ENCODE results near the gene HNRNPH1. TPM values are rescaled to one million over a fixed set of nuclear protein-coding genes. Genes with fewer than 3 reads are reported as not detected.
A peak's percentile ranks its signal among the peaks of the same experiment; 100 is the strongest.

Gene HNRNPH1
- polyA plus RNA-seq, 1 donor: 1,181 TPM

DNA sequence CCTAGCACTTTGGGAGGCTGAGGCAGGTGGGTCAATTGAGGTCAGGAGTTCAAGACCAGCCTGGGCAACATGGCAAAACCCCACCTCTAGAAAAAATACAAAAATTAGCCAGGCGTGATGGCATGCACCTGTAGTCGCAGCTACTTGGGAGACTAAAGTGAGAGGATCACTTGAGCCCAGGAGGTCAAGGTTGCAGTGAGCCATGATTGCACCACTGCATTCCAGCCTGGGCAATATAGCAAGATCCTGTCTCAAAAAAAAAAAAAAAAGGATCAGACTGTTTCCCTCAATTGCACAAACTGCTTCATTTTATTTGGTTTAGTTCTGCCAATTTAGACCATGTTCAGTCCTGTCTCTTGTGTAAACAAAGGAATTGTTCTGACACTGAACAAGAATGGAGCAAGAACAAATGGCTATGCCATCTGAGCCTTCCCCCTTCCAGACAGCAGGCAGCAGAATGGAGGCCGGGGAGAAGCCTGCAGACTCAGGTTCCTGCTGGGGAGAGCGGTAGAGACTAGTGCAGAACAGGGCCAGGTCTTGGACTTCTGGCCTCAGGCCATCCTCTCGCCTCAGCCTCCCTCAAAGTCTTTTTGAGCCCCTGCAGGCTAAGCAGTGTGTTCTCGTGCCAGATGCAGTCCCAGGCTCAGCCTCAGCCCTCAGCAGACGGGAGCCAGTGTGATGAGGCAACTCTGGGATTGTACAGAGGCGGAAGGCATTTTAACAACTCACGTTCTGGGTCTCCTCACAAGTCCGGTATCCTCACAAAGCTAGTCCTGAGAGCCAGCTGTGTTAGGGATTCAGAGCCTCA lies 18.2 kb downstream of the HNRNPH1 start:
- Histone ChIP-seq H3K4me3 (ENCODE audit: low read length) (no peak overlapping the region), H3K27me3 (ENCODE audit: control insufficient read depth, insufficient read depth, low read length) (no peaks in the 10 kb centered on the region), H3K27ac (ENCODE audit: low read length) (no peak overlapping the region), H3K36me3 (ENCODE audit: control insufficient read depth, insufficient read depth, low read length) (peaks cover 77% of the 10 kb centered on the region), H3K4me1 (ENCODE audit: control insufficient read depth, insufficient read depth, low read length) (no peaks in the 10 kb centered on the region), H3K9me3 (ENCODE audit: control insufficient read depth, low read depth, low read length) (no peaks in the 10 kb centered on the region)
- no CpG with 5 or more reads among the region's 10 CpGs for WGBS (ENCODE audit: insufficient coverage, low lambda C conversion rate)
- no peak for DNase-seq

GRCh38 chr5:179603308-179603707 lies 20.2 kb downstream of the HNRNPH1 start:
- H3K27ac ChIP-seq (ENCODE audit: low read length): no peak overlapping the region
- H3K27me3 ChIP-seq (ENCODE audit: control insufficient read depth, insufficient read depth, low read length): no peaks in the 10 kb centered on the region
- H3K9me3 ChIP-seq (ENCODE audit: control insufficient read depth, low read depth, low read length): no peaks in the 10 kb centered on the region
- DNase-seq: no peak
- no CpG with 5 or more reads among the region's 12 CpGs for WGBS (ENCODE audit: insufficient coverage, low lambda C conversion rate)
- H3K4me3 ChIP-seq (ENCODE audit: low read length): no peak overlapping the region
- H3K36me3 ChIP-seq (ENCODE audit: control insufficient read depth, insufficient read depth, low read length): peaks cover 77% of the 10 kb centered on the region
- no peaks in the 10 kb centered on the region for H3K4me1 ChIP-seq (ENCODE audit: control insufficient read depth, insufficient read depth, low read length)

DNA sequence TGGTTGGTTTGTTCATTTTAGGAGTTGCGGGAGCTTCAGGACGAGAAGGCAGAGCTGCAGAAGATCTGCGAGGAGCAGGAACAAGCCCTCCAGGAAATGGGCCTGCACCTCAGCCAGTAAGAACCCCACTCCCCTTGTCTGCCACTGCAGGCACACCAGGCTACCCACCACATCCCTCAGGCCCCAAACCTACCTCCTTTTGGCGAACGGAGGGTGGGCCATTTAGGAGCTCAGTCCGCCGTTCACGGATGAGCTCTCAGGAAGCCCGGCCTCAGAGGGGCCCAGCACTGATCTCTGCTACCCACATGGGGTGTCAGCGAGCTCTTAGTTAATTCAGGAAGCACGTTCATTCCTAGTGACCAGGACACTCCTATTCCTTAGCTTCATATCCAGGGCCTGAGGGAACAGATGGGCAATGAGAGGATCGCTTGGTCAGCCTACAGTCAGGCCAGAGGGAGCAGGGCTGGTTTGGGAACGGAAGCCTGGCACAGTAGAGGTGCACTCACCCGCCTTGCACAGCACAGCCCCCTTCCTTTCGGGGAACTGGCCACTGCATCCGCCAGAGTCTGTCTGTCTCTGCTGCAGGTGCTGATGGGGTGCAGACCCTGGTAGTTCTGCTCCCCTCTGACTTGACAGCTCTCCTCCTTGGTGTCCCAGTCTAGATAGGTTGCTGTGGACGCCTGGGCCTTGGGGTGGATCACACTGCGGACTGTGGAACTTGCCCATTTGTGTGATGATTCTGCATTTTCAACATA lies 21.4 kb downstream of the HNRNPH1 start:
- no peak for DNase-seq
- no peaks in the 10 kb centered on the region for H3K27me3 ChIP-seq (ENCODE audit: control insufficient read depth, insufficient read depth, low read length)
- H3K36me3 ChIP-seq (ENCODE audit: control insufficient read depth, insufficient read depth, low read length): peaks cover 76% of the 10 kb centered on the region
- H3K9me3 ChIP-seq (ENCODE audit: control insufficient read depth, low read depth, low read length): no peaks in the 10 kb centered on the region
- no peaks in the 10 kb centered on the region for H3K4me1 ChIP-seq (ENCODE audit: control insufficient read depth, insufficient read depth, low read length)
- no peak overlapping the region for H3K27ac ChIP-seq (ENCODE audit: low read length)
- WGBS (ENCODE audit: insufficient coverage, low lambda C conversion rate): no CpG with 5 or more reads among the region's 18 CpGs
- no peak overlapping the region for H3K4me3 ChIP-seq (ENCODE audit: low read length)

DNA sequence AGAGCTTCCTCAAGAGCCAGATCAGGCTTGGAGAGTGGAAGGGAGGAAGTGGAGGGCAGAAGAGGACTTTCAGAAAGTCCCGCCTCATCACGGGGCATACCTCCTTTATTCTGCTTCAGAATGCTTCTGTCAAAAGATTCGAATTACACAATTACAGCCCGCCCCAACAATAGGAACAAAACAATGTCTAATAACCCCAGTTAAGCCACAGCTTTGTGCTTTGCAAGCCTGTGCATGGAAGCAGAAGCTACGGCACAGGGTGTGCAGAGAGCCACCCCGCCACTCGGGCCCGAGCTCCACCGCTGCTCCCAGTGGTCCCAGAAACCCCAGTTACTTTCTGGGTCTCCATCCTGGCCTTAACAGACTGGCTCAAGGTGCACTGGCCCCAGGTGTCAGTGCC lies 23.5 kb downstream of the HNRNPH1 start:
- no peak overlapping the region for H3K4me3 ChIP-seq (ENCODE audit: low read length)
- no peaks in the 10 kb centered on the region for H3K4me1 ChIP-seq (ENCODE audit: control insufficient read depth, insufficient read depth, low read length)
- peaks cover 75% of the 10 kb centered on the region for H3K36me3 ChIP-seq (ENCODE audit: control insufficient read depth, insufficient read depth, low read length)
- no peaks in the 10 kb centered on the region for H3K9me3 ChIP-seq (ENCODE audit: control insufficient read depth, low read depth, low read length)
- no CpG with 5 or more reads among the region's 9 CpGs for WGBS (ENCODE audit: insufficient coverage, low lambda C conversion rate)
- H3K27me3 ChIP-seq (ENCODE audit: control insufficient read depth, insufficient read depth, low read length): no peaks in the 10 kb centered on the region
- no peak for DNase-seq
- no peak overlapping the region for H3K27ac ChIP-seq (ENCODE audit: low read length)

GRCh38 chr5:179599566-179599965 lies 23.9 kb downstream of the HNRNPH1 start:
- DNase-seq: no peak
- Histone ChIP-seq H3K27me3 (ENCODE audit: control insufficient read depth, insufficient read depth, low read length) (no peaks in the 10 kb centered on the region), H3K4me1 (ENCODE audit: control insufficient read depth, insufficient read depth, low read length) (no peaks in the 10 kb centered on the region), H3K4me3 (ENCODE audit: low read length) (no peak overlapping the region), H3K36me3 (ENCODE audit: control insufficient read depth, insufficient read depth, low read length) (peaks cover 79% of the 10 kb centered on the region), H3K27ac (ENCODE audit: low read length) (no peak overlapping the region), H3K9me3 (ENCODE audit: control insufficient read depth, low read depth, low read length) (no peaks in the 10 kb centered on the region)
- no CpG with 5 or more reads among the region's 16 CpGs for WGBS (ENCODE audit: insufficient coverage, low lambda C conversion rate)

GRCh38 chr5:179599100-179599499 lies 24.4 kb downstream of the HNRNPH1 start:
- no CpG with 5 or more reads among the region's 9 CpGs for WGBS (ENCODE audit: insufficient coverage, low lambda C conversion rate)
- no peak overlapping the region for H3K4me3 ChIP-seq (ENCODE audit: low read length)
- no peaks in the 10 kb centered on the region for H3K4me1 ChIP-seq (ENCODE audit: control insufficient read depth, insufficient read depth, low read length)
- H3K27ac ChIP-seq (ENCODE audit: low read length): no peak overlapping the region
- no peak for DNase-seq
- no peaks in the 10 kb centered on the region for H3K9me3 ChIP-seq (ENCODE audit: control insufficient read depth, low read depth, low read length)
- no peaks in the 10 kb centered on the region for H3K27me3 ChIP-seq (ENCODE audit: control insufficient read depth, insufficient read depth, low read length)
- H3K36me3 ChIP-seq (ENCODE audit: control insufficient read depth, insufficient read depth, low read length): peaks cover 78% of the 10 kb centered on the region

DNA sequence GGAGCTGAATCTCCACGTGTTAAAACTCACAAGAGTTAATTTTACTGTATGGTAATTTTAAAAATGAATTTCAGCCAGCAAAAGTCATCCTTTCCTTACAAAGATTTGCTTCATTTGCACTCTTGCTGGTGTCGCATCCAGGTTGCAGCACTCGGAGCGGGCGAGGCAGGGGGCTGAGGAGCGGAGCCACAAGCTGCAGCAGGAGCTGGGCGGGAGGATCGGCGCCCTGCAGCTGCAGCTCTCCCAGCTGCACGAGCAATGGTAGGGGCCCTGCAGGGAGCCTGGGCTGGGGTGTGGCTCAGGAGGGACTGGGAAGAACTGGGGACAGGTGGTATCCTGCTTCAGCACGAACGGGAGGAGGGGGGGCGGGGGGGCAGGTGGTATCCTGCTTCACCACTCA lies 27.1 kb downstream of the HNRNPH1 start:
- Histone ChIP-seq H3K27ac (ENCODE audit: low read length) (no peak overlapping the region), H3K4me1 (ENCODE audit: control insufficient read depth, insufficient read depth, low read length) (no peaks in the 10 kb centered on the region), H3K4me3 (ENCODE audit: low read length) (no peak overlapping the region), H3K27me3 (ENCODE audit: control insufficient read depth, insufficient read depth, low read length) (no peaks in the 10 kb centered on the region), H3K9me3 (ENCODE audit: control insufficient read depth, low read depth, low read length) (no peaks in the 10 kb centered on the region), H3K36me3 (ENCODE audit: control insufficient read depth, insufficient read depth, low read length) (peaks cover 78% of the 10 kb centered on the region)
- DNase-seq: no peak
- no CpG with 5 or more reads among the region's 13 CpGs for WGBS (ENCODE audit: insufficient coverage, low lambda C conversion rate)

DNA sequence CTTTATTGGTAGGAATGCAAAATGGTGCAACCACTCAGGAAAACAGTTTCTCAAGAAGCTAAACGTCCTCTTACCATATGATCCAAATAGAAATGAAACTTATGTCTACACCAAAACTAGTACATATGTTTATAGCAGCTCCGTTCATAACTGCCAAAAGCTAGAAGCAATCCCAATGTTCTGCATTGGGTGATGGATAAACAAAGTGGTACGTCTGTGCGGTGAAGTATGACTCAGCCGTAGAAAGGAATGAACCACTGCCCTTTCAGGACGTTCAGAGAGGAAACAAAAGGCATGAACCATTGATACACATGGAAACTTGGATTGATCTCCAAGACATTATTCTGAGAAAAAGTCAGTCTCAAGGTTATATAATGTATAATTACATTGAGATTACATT lies 27.6 kb downstream of the HNRNPH1 start:
- H3K4me1 ChIP-seq (ENCODE audit: control insufficient read depth, insufficient read depth, low read length): no peaks in the 10 kb centered on the region
- H3K27me3 ChIP-seq (ENCODE audit: control insufficient read depth, insufficient read depth, low read length): no peaks in the 10 kb centered on the region
- WGBS (ENCODE audit: insufficient coverage, low lambda C conversion rate): 100% methylated on average over 1 of the region's 6 CpGs
- no peaks in the 10 kb centered on the region for H3K9me3 ChIP-seq (ENCODE audit: control insufficient read depth, low read depth, low read length)
- no peak for DNase-seq
- H3K36me3 ChIP-seq (ENCODE audit: control insufficient read depth, insufficient read depth, low read length): peaks cover 77% of the 10 kb centered on the region
- H3K27ac ChIP-seq (ENCODE audit: low read length): no peak overlapping the region
- H3K4me3 ChIP-seq (ENCODE audit: low read length): no peak overlapping the region

DNA sequence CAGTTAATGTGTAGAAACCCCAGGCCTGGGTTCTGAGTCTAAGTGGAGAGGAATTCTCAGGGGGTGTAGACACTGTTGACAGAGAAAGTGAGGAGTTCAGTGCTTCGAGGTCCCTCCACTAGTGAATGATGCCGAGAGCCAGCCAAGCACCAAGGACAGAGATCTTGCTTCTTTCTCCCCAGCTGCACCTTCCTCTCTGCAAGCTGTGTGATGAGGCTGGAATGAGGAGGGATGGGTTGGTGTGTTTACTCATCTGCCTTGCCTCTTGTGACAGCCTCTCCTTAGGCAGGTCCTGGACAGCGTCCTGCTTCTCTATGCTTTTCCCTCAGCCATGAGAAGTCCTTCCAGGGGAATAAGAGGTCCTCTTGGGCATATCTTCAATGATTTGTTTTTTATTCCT lies 35.3 kb downstream of the HNRNPH1 start:
- no CpG with 5 or more reads among the region's 3 CpGs for WGBS (ENCODE audit: insufficient coverage, low lambda C conversion rate)
- DNase-seq: no peak
- Histone ChIP-seq H3K4me3 (ENCODE audit: low read length) (no peak overlapping the region), H3K27me3 (ENCODE audit: control insufficient read depth, insufficient read depth, low read length) (no peaks in the 10 kb centered on the region), H3K27ac (ENCODE audit: low read length) (no peak overlapping the region), H3K9me3 (ENCODE audit: control insufficient read depth, low read depth, low read length) (no peaks in the 10 kb centered on the region), H3K4me1 (ENCODE audit: control insufficient read depth, insufficient read depth, low read length) (no peaks in the 10 kb centered on the region), H3K36me3 (ENCODE audit: control insufficient read depth, insufficient read depth, low read length) (peaks cover 56% of the 10 kb centered on the region)

- Histone ChIP-seq H3K27ac (ENCODE audit: low read length) (peak overlapping the region; percentile 21), H3K4me3 (ENCODE audit: low read length) (no peak overlapping the region), H3K27me3 (ENCODE audit: control insufficient read depth, insufficient read depth, low read length) (no peaks in the 10 kb centered on the region), H3K9me3 (ENCODE audit: control insufficient read depth, low read depth, low read length) (no peaks in the 10 kb centered on the region), H3K36me3 (ENCODE audit: control insufficient read depth, insufficient read depth, low read length) (peaks cover 60% of the 10 kb centered on the region), H3K4me1 (ENCODE audit: control insufficient read depth, insufficient read depth, low read length) (no peaks in the 10 kb centered on the region)
- WGBS (ENCODE audit: insufficient coverage, low lambda C conversion rate): no CpG with 5 or more reads among the region's 9 CpGs
- no peak for DNase-seq
Measured at GRCh38 chr5:179585941-179586401, 37.5 kb downstream of the HNRNPH1 start.
